GM12892 (cell line): ENCODE data around the gene ZNF511.

Source experiments
- DNase-seq: peaks from one replicate; pipeline ENCODE4 v3.0.0; 2011; ENCODE audit not compliant: insufficient read length
- FAIRE-seq: peaks from 2 replicates; lab custom pipeline; 2011; peaks lifted over from hg19 to GRCh38; lab: Jason Lieb, UNC
- POLR2A ChIP-seq: IDR thresholded peaks from 2 replicates; pipeline ENCODE4 v1.6.1; 2011; ENCODE audit warnings: low read depth, low read length, control low read depth
- POLR2AphosphoS5 ChIP-seq: IDR thresholded peaks from 2 replicates; pipeline ENCODE4 v1.6.1; 2011; ENCODE audit warnings: low read depth, low read length, control low read depth
- TAF1 ChIP-seq: IDR thresholded peaks from 2 replicates; pipeline ENCODE4 v1.6.1; 2011; ENCODE audit warnings: low read depth, mild to moderate bottlenecking, control low read depth, low read length, borderline replicate concordance

The ZNF511 gene

DNA sequence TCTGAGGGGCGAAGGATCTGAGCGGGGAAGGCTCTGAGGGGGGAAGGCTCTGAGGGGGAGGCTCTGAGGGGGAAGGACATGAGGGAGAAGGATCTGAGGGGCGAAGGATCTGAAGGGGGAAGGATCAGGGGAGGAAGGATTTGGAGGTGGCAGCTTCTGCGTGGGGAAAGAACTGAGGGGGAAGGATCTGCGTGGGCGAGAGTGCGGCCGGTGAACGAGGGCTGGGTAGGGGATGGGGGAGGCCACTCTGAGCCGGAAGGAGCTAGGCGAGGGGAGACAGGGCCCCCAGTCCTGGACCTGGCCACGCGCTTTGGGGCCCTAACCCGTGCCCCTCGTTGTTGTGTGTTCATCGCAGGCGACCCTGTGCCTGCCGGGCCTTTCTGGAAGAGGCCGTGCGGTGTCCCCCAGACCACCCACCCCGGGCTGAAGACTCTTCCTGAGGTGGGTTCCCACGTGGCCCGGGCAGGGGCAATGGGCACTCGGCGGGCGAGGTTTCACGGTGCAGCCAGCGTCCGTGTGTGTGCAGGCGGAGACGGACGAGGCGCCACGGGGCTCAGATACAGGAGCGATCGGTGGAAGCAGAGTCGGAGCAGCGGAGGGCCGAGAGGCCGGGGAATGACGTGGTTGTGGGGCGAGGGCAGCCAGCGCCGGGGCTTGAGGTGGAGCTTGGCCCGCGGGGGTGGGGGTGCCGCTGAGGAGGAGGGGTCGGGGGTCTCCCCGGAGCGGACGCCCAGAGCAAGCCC, 26.0 kb downstream of the ZNF511 start:
- FAIRE-seq (no peak), DNase-seq (no peak)
- TF ChIP-seq POLR2AphosphoS5, result no peak
- no peak for TF ChIP-seq POLR2A

DNA sequence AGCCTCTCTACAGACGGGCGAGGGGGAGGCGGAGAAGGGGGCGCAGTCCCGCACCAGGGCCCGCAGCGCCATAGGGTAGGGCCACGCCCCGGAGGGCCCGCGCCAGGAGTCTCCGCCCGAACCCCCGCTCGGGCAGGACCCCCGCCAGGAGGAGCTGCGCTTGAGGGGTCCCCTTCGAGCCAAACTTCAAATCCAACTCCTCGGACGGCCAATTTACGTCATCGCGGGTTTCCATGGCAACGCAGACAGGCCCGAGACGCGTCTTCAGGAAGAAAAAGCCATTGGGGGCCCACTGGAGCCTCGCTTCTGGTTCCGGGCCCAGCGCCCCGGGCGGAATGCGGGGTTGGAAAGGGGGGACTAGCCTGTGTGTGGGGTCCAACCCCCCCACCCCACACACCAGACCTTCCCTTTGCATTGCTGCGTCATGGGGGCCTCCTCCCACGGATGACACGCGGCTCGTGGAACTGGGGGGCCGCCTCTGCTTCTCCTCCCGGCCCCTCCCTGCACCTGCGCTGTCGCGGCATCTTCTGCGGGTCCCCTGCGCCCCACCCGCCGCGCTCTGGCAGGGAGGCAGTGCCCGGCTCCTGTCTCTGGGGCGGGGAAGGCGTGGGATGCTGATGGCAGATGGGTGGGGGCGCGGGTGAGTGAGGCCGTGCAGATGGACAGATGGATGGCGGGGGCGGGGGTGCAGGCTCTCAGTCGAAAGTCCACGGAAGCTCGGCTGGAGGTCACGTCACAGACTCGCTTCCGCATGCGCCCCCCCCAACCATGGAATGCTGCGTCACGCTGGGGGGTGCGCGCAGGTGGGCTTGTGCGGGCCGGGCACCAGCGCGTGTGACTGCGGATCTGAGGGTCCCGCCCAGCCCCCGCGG, 26.8 kb downstream of the ZNF511 start:
- FAIRE-seq, result no peak
- DNase-seq, result no peak
- TF ChIP-seq POLR2A, result no peak
- no peak for TF ChIP-seq POLR2AphosphoS5
- no peak for TF ChIP-seq TAF1

DNA sequence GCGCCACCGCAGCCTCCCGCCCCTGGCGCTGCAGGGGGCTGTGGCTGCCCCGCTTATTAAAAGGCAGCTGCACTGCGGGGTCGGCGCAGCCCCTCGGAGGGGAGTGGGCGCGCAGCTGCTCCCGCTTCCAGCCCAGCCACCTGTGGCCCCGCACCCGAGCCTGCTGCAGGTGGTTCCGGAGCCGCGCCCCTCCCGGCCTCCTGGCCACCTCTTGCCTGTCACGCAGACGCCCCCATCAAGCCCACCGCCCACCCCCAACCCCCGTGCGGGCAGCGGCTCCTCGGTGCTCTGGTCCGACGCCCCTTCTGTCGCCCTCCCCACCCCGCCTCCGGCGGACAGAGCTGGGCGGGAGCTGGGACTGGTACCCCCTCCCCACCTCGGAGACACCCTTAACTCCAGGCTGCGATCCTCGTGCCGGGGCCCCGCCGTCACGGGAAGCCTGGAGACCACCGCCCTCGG, 27.4 kb downstream of the ZNF511 start:
- FAIRE-seq, result no peak
- TF ChIP-seq POLR2AphosphoS5 (no peak), POLR2A (no peak), TAF1 (no peak)
- DNase-seq, result no peak

DNA sequence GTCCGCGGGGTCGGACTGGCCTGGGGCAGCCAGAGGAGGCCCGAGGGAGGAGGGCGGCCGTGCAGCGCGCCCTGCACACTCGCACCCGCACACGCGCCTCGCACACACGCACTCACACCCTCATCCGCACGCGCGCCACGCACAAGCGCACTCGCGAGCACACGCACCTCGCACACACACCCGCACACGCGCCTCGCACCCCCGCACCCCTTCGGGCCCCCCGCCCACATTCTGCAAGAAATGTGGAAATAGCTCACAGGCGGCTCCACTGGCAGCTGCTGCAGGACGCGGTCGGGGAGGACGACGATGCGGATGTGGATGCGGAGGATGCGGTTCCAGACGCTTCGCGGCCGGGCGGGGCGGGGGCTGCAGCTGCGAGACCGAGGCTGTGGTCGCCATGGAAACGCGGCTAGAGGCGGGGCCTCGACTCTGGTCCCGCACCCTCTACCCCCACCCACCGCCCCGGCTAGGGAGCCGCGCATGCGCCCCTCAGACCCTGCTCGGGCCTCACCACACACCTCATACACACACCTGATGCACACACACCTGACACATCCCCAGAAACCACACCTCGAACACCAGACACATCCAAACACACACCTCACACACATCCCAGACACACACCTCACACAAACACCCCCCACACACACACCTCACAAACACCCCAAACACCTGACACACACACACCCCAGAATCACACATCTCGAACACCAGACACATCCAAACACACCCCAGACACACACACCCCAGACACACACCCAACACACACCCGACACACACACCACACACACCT, 28.1 kb downstream of the ZNF511 start, which contains the start of gene CALY:
TSS of gene CALY (minus strand) at position 320 of the 793 bp plus-strand sequence. CDS start 7,907 bp downstream, outside the sequence.
- TF ChIP-seq POLR2A (no peak), POLR2AphosphoS5 (no peak), TAF1 (no peak)
- FAIRE-seq, result no peak
- no peak for DNase-seq

GRCh38 chr10:133337370-133337725, 28.6 kb downstream of the ZNF511 start:
- FAIRE-seq, result no peak
- no peak for DNase-seq
- TF ChIP-seq TAF1 (no peak), POLR2A (no peak), POLR2AphosphoS5 (no peak)

DNA sequence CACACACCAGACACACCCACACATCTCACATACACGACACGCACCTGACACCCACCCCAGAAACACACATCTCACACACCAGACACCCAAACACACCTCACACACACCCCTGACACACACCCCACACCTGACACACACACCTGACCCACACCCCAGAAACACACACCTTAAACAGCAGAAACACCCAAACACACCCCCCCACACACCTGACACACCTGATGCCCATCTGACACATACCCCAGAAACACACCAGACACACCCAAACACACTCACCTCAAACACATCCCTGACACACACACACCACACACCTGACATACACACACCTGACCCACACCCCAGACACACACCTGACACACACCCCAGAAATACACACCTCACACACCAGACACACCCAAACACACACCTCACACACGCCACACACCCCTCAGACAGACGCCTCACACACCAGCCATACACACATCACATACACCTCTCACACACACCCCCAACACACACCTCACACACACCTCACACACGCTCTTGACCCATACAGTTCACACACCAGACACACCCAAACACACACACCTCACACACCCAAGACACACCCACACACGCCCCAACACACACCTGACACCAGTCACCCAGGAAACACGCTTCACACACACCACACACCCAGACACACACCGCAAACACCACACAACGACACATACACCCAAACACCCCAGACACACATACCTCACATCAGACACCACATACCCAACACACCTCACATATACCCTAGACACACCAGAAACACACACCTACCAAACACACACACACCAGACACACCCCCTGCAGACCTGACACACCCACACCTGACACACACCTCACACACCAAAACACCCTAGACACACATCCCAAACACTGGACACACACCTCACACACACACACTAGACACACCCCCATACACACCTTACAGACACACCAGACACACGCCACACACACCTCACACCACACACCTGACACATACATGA, 29.7 kb downstream of the ZNF511 start:
- TF ChIP-seq POLR2A, result no peak
- no peak for TF ChIP-seq POLR2AphosphoS5
- no peak for TF ChIP-seq TAF1
- no peak for FAIRE-seq

GRCh38 chr10:133339708-133340380, 31.1 kb downstream of the ZNF511 start:
- TF ChIP-seq TAF1, result no peak
- TF ChIP-seq POLR2AphosphoS5, result no peak
- no peak for TF ChIP-seq POLR2A
- FAIRE-seq (no peak), DNase-seq (no peak)

More for the DNA sequence above, 29.7 kb downstream of the ZNF511 start:
- DNase-seq, result no peak

GRCh38 chr10:133341983-133342382, 33.3 kb downstream of the ZNF511 start:
- TF ChIP-seq TAF1 (no peak), POLR2AphosphoS5 (no peak), POLR2A (no peak)
- no peak for DNase-seq
- no peak for FAIRE-seq

DNA sequence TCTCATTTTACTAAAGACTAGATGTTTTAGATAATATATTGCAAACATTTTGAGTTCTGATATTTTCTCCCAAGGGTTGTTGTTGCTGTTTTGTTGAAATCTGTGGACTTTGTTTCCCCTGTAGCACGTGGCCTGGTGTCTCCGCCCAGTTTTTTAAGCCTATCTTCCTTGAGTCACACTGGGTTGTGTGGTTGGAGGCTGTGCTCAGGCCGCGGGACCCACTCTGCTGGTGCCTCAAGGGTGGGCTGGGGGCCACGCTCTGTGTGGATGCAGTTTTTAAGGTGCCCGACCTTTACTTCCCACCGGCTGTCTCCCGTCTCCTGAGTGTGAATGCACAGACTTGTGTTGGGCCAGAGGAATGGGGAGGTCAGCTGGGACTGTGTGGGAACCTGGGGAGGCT, 34.2 kb downstream of the ZNF511 start:
- DNase-seq (no peak), FAIRE-seq (no peak)
- TF ChIP-seq POLR2AphosphoS5 (no peak), POLR2A (no peak), TAF1 (no peak)

DNA sequence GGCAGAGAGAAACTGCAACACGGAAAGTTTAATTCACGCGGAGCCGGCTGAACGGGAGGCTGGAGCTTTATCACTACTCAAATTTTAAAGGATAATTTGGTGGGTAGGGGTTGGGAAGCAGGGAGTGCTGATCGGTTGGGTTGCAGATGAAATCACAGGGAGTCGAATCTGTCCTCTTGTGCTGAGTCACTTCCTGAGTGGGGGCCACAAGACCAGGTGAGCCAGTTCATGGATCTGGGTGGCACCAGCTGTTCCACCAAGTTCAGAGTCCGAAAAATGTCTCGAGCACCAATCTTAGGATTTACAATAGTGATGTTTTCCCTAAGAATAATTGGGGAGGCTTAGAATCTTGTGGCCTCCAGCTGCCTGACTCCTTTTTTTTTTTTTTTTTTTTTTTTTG, 34.8 kb downstream of the ZNF511 start:
- TF ChIP-seq POLR2AphosphoS5 (no peak), POLR2A (no peak), TAF1 (no peak)
- DNase-seq, result no peak
- FAIRE-seq, result no peak
